ENCODE measurements around the gene HSPA6.
A peak's percentile ranks its signal among the peaks of the same experiment; 100 is the strongest.
"Not testable (repeated sequence)": the region's sequence is repeated elsewhere in the genome, so short reads cannot be mapped to it uniquely, and the experiment has no call there.

Gene HSPA6

DNA sequence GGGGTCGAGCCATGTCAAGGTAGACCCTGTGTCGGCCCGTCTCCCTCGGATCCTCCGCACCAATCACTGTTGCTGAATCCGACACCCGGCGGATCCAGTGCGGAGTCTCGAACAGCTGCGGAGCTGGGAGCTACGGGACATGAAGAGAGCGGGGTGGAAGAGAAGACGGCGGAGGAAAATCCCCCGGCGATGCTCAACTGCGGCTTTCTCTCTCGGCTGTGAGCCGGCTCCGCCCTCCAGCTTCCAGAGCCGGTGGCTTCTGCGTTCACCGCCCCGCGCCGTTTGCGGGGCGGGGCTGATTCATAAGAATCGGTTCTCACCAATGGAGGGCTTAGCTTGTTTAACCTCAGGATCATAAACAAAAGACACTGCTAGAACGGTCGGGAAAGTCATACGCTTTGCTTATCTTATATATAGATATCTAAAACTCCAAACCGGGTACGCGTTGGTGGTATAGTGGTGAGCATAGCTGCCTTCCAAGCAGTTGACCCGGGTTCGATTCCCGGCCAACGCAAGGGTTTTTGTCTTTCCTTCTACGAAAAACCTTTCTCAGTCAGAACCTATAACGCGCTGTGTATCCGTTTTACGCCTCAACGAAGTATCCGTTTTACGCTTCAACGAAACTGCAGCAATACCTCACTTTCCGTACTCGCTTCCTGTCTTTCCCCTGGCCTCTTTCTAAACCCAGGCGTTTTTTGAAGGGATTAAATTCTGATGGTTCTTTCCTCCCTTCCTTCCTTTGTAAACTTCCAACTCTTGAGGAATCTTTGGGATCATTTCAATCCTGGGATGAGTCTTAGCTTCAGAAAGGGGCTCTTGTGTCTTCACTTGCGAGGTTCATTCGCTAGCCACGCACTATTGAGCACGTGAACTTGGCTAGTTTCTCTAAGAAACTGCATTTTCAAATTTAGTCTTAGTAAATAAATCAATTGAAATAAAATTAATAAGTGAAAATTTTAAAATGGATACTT, 6.6 kb downstream of the HSPA6 start:
- peak; percentile 74 for DNase-seq (ENCODE audit: extremely low read depth, low read depth)

DNA sequence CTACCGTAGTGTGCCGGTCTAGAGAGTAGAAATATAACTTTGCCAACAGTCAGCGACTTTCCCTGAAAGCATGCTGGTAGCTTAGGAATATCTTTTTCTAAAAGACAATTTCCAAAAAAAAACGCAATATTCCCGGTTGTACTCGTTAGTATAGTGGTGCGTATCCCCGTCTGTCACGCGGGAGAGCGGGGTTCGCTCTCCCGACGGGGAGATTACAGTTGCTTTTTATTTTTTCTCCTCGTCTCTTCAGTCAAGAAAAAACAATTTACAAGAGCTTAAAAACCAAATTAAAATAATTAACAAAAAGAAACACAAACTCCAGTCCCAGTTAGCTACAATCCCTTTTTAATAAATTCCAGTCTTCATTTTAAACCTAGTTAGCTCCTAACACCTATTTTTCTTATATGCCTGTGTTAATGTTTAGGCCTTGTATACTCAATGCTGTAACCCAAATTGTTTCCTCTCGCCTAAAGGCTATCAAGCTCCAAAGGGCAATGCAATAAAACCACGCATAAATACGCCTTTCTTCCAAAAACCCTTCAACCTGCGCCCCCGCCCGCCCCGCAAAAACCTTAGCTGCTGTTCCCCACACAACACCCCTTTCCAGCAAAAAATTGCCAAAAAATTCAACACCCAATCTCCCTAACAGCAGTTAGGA, 7.8 kb downstream of the HSPA6 start:
- no peak for DNase-seq (ENCODE audit: extremely low read depth, low read depth)
- TF ChIP-seq, protein P1, sequence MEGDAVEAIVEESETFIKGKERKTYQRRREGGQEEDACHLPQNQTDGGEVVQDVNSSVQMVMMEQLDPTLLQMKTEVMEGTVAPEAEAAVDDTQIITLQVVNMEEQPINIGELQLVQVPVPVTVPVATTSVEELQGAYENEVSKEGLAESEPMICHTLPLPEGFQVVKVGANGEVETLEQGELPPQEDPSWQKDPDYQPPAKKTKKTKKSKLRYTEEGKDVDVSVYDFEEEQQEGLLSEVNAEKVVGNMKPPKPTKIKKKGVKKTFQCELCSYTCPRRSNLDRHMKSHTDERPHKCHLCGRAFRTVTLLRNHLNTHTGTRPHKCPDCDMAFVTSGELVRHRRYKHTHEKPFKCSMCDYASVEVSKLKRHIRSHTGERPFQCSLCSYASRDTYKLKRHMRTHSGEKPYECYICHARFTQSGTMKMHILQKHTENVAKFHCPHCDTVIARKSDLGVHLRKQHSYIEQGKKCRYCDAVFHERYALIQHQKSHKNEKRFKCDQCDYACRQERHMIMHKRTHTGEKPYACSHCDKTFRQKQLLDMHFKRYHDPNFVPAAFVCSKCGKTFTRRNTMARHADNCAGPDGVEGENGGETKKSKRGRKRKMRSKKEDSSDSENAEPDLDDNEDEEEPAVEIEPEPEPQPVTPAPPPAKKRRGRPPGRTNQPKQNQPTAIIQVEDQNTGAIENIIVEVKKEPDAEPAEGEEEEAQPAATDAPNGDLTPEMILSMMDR (IDR thresholded peaks at IDR 0.05; ENCODE audit: low read depth, low read length), result no peak

DNA sequence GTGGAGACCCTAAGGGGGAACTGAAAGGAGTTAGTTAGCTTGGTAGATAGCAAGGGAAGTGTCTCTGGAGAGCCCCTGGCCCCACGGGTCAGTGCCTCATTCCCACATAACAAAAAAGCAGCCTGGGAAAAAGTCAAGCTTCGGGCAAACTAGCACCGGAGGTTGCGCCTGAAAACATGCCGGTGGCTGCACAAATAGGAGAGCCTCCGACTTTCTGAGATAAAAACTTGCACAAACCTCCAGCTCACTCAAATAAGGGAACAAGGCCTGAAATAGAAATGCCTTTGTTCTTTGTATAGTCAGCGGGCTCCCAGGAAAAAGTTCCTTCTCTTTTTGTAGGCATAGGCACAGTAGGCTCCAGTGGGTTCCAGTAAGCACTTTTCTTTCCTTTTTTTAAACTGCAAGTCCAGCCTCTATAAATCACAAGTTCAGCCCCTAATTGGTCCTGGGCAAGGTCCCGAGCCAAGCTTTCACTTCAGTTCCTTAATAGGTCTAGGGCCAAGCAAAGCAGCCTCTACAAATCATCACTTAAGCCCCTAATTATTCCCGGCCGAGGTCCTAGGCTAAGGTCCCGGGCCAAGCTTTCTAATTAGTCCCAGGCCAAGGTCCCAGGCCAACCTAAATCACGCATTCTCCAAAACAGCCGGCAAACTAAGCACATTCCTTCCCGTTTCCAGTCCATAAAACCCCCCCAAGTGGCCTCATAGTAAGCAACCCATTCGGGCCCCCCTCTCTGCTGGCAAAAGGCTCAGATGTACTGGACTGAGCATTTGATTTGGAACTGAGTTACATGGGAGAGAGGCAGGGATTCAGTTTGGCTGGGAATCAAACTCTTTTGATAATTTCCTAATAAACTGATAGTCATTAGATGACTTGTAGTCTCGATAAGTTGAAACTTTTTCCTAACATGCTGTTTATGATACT, 8.6 kb downstream of the HSPA6 start:
- DNase-seq (ENCODE audit: extremely low read depth, low read depth), result not testable (repeated sequence)

- not testable (repeated sequence) for DNase-seq (ENCODE audit: extremely low read depth, low read depth)
Measured at GRCh38 chr1:161537068-161537669, 12.8 kb downstream of the HSPA6 start.

DNA sequence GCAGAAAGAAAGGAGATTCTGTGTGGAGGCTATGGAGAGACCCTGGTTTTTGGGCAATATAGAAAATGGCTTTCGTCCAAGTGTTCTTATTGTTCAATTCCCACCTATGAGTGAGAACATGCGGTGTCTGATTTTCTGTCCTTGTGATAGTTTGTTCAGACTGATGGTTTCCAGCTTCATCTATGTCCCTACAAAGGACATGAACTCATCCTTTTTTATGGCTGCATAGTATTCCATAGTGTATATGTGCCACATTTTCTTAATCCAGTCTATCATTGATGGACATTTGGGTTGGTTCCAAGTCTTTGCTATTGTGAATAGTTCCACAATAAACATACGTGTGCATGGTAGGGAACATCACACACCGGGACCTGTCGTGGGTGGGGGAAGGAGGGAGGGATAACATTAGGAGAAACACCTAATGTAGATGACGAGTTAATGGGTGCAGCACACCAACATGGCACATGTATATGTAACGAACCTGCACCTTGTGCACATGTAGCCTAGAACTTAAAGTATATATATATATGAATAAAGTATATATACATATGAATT, 14.7 kb downstream of the HSPA6 start:
- not testable (repeated sequence) for DNase-seq (ENCODE audit: extremely low read depth, low read depth)

DNA sequence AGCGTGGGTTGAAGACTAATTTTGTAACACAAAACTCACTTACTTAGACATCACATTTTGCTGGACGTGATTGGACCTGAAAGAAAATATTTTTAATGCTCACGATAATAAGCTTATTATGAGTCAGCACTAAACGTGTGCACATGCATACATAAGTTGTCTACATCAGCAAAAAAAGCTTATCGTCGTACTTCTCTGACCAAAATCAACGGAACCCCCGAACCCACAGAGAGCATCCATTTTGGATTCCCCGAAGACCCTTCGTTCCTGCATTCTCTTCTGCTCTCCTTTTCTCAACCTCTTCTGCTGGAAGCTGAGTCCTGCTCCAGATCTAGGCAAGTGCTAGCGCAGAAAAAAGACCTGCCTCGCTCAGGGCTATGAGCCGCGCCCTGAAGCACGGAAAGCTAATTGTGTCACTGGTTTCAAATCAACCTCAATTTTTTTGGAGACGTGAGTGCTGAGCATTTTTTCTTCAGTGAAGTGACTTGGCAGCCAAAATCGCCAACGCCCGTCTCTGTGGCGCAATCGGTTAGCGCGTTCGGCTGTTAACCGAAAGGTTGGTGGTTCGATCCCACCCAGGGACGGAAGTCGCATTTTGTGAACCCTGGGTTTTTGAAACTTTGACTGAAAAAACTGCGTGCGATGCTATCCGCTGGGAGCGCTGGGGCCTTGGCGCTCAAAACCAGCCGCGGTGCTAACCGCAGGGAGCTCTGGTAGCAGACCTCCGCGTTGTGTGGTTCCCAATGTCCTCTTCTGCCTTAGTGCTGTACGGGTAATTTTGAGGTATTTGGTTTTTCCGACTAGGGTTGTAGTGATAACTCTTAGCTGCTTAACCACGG, 15.6 kb downstream of the HSPA6 start:
- peak; percentile 59 for DNase-seq (ENCODE audit: extremely low read depth, low read depth)

DNA sequence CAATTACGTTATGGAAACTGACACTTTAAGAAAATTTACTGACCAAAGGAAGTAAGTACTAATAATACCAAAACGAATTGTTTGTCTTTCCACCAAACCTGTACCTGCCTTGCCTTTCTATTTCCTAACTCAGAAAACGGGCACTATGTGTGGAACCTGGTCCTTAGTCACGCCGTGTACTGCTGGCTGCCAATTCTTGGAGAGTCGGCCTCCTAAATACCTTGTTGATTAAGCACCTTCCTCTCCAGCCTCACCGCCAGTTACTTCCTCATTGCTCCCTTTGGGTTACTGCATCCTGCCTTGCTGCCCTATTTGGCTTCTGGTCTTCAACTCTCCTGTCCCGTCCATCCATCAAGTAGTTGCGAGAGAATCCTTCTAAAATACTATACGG, 16.2 kb downstream of the HSPA6 start:
- DNase-seq (ENCODE audit: extremely low read depth, low read depth), result not testable (repeated sequence)

- not testable (repeated sequence) for DNase-seq (ENCODE audit: extremely low read depth, low read depth)
Measured at GRCh38 chr1:161542091-161542559, 17.8 kb downstream of the HSPA6 start.

DNA sequence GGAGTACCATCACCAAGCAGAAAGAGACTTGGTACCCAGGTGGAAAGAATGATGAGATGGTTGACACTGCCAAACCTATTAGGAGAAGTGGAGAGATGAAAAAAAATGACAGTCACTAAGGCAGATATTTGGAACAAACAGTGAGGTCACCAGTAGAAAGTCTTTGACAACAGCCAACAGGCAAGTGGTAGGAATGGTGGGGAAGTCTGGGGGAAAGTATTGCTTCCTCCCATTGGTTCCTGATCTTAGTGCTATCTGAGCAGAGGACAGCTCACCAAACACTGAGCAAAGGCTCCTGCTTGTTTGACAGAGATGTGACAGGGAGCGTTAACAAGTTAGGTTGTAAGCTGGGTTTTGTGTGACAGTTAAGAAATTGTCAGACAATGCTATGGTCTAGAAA, 18.8 kb downstream of the HSPA6 start:
- DNase-seq (ENCODE audit: extremely low read depth, low read depth), result not testable (repeated sequence)

DNA sequence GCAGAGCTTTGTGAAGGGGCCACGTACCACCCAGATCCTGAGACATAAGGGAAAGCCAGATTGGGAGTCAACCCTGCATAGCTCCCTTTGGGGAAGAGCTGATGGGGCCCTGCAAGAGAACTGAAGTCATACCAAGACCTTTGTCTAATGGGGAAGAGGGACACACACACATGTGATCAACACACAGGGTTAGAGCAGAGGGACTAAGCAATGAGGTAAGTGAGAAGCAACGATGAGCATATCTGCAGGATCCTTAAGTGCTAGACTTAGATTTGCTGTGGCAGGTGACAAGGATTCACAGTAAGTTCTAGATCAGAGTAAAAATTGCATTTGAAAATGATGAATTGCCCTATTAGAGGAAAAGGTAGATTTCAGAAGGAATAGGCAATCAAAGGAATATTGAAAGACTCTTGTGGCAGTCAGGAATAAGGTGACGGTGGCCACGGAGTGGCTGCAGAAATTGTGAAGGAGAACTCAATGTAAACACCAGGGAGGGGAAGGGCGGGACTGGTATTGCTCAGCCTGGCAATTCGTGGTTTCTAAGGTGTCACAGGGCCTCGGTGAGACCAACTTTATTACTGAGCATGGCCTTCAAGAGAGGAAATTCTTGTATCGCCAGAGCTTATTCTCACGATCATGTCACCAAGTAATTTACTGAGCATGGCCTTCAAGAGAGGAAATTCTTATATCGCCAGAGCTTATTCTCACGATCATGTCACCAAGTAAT, 20.8 kb downstream of the HSPA6 start:
- DNase-seq (ENCODE audit: extremely low read depth, low read depth), result not testable (repeated sequence)

DNA sequence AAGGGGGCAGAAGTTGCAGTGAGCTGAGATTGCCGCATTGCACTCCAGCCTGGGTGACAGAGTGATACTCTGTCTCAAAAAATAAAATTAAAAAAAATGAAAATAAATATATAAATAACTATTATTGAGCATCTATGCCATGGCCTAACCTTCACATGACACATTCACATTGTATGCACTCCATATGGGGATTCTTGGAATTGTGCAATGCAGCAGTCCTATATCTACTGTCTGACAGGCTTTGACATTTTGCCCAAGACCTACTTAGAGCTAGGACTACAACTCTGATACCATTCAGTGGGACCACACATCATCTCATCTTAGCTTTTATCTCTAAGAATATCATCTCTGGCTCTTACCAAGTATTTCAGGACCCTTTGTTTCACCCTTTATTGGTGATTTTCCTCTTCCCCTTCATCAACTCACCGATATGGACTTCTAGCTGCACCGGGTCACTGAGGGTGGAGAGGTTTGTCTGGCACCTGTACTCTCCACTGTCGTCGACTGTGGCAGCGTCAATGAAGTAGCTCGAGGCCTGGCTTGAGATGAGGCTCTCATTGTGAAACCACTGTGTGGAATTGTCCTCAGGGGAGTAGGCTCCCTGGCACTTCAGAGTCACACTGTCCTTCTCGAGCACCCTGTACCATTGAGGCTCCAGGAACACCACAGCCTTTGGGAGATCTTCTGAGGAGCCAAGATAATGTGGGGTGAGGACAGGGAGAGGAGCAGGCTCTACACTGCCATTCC, 23.8 kb downstream of the HSPA6 start:
- not testable (repeated sequence) for DNase-seq (ENCODE audit: extremely low read depth, low read depth)

GRCh38 chr1:161548749-161549406, 24.5 kb downstream of the HSPA6 start:
- DNase-seq (ENCODE audit: extremely low read depth, low read depth), result not testable (repeated sequence)
